Type B pancreatic cell (in vitro differentiated cells): ENCODE data around the gene CCDC126. TPM values are rescaled to one million over a fixed set of nuclear protein-coding genes. Genes with fewer than 3 reads are reported as not detected.
A peak's percentile ranks its signal among the peaks of the same experiment; 100 is the strongest.

Source experiments
- DNase-seq: peaks from one replicate; pipeline ENCODE4 v3.0.0; 2021; ENCODE audit warnings: mixed read lengths; ENCODE audit not compliant: unreplicated experiment; ENCODE audit errors: extremely low spot score
- H3K27ac Mint-ChIP-seq: 2 replicates; pipeline ENCODE4 v1.8.0; 2021; ENCODE audit warnings: mild to moderate bottlenecking, mixed read lengths
- H3K27me3 Mint-ChIP-seq: 2 replicates; pipeline ENCODE4 v1.8.0; 2021; ENCODE audit warnings: mixed read lengths
- H3K36me3 Mint-ChIP-seq: 2 replicates; pipeline ENCODE4 v1.8.0; 2021; ENCODE audit warnings: mixed read lengths
- H3K4me1 Mint-ChIP-seq: one replicate; pipeline ENCODE4 v1.8.0; 2021; ENCODE audit warnings: mixed read lengths; ENCODE audit not compliant: unreplicated experiment
- H3K4me3 Mint-ChIP-seq: 2 replicates; pipeline ENCODE4 v1.8.0; 2021; ENCODE audit warnings: mild to moderate bottlenecking, mixed read lengths
- H3K9me3 Mint-ChIP-seq: 2 replicates; pipeline ENCODE4 v1.8.0; 2021; ENCODE audit warnings: mixed read lengths
- total RNA-seq: library from RNA; stranded (reverse); gene quantifications from 2 replicates; pipeline ENCODE4 v1.2.1, GENCODE V29; 2021; ENCODE audit warnings: low replicate concordance
- TF ChIP-seq, protein P1 (sequence below): fragments of 200-600 bp; sonication (generic); conservative IDR thresholded peaks from 2 replicates; pipeline ENCODE4 v1.5.0; 2021; ENCODE audit warnings: antibody characterized with exemption, mild to moderate bottlenecking

CCDC126 gene
- total RNA-seq, 1 donor from 2014 or later, result 11.1 TPM

DNA sequence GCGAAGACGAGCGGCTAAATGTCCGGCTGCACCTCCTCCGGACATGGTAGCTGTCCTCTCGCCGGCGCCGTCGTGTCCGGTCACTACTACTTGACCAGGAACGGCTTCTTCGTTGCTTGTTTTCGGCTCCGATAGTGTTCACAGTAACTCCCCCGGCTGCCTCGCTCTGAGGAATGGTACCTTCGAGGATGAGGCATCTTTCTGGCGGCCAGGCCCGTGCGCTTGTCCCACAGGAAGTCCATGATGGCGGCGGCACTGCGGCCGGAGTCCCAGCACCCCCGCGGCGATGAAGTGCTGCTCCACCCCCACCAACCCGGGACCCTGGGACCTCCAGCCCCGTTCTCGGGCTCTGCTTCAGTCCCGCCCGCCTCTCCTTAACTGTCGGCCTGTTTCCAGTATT, 11.0 kb upstream of the CCDC126 start:
- H3K4me1 Mint-ChIP-seq, result no peaks in the 10 kb centered on the region
- no peak overlapping the region for H3K27ac Mint-ChIP-seq
- H3K4me3 Mint-ChIP-seq, result no peak overlapping the region
- no peak for DNase-seq
- no peaks in the 10 kb centered on the region for H3K27me3 Mint-ChIP-seq
- H3K36me3 Mint-ChIP-seq, result no peaks in the 10 kb centered on the region
- TF ChIP-seq, protein P1, sequence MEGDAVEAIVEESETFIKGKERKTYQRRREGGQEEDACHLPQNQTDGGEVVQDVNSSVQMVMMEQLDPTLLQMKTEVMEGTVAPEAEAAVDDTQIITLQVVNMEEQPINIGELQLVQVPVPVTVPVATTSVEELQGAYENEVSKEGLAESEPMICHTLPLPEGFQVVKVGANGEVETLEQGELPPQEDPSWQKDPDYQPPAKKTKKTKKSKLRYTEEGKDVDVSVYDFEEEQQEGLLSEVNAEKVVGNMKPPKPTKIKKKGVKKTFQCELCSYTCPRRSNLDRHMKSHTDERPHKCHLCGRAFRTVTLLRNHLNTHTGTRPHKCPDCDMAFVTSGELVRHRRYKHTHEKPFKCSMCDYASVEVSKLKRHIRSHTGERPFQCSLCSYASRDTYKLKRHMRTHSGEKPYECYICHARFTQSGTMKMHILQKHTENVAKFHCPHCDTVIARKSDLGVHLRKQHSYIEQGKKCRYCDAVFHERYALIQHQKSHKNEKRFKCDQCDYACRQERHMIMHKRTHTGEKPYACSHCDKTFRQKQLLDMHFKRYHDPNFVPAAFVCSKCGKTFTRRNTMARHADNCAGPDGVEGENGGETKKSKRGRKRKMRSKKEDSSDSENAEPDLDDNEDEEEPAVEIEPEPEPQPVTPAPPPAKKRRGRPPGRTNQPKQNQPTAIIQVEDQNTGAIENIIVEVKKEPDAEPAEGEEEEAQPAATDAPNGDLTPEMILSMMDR, result no peak
- H3K9me3 Mint-ChIP-seq, result no peaks in the 10 kb centered on the region

DNA sequence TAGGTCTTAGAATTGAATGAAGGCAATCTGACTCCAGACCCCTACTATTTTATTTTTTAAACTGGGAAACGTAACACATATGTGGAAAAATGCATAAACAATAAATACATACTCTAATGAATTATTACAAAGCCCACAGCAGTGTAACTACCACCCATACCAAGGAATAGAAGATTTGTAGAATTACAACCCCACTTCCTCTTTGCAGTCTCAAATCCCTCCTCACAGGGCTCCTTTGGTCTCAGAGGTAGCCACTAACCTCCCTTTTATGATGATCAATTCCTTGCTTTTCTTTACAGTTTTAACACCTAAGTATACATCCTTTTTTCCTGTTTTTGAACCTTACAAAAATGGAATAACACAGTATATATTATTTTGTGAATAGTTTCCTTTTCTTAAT, 6.7 kb upstream of the CCDC126 start:
- H3K27ac Mint-ChIP-seq, result no peak overlapping the region
- H3K4me1 Mint-ChIP-seq, result no peaks in the 10 kb centered on the region
- no peaks in the 10 kb centered on the region for H3K27me3 Mint-ChIP-seq

DNA sequence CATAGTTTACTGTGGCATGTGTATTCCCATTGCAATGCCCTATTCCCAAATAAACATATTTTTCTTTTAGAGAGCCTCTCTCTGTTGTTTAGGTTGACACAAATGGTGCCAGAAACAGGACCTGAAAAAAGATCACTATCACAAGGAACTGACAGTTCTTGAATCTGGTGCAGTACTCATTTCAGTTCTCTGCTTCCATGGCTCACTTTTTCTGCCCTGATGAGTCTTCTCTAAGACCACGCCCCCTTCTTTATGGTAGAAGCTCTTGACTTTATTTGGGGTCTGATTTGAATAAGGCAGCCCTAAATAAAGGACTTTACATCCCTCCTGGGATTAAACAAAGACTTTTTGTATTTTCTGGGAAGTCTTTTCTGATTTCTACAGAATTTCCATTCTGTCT, 3.5 kb upstream of the CCDC126 start:
- no peaks in the 10 kb centered on the region for H3K36me3 Mint-ChIP-seq
- H3K9me3 Mint-ChIP-seq, result peaks cover 4% of the 10 kb centered on the region
- TF ChIP-seq, protein P1, result no peak
- peaks cover 5% of the 10 kb centered on the region for H3K4me1 Mint-ChIP-seq
- no peak overlapping the region for H3K27ac Mint-ChIP-seq
- H3K4me3 Mint-ChIP-seq, result no peak overlapping the region
- no peaks in the 10 kb centered on the region for H3K27me3 Mint-ChIP-seq
- no peak for DNase-seq

More for the DNA sequence above, 6.7 kb upstream of the CCDC126 start:
- H3K36me3 Mint-ChIP-seq, result no peaks in the 10 kb centered on the region
- no peak overlapping the region for H3K4me3 Mint-ChIP-seq
- DNase-seq, result no peak
- TF ChIP-seq, protein P1, result no peak
- no peaks in the 10 kb centered on the region for H3K9me3 Mint-ChIP-seq

DNA sequence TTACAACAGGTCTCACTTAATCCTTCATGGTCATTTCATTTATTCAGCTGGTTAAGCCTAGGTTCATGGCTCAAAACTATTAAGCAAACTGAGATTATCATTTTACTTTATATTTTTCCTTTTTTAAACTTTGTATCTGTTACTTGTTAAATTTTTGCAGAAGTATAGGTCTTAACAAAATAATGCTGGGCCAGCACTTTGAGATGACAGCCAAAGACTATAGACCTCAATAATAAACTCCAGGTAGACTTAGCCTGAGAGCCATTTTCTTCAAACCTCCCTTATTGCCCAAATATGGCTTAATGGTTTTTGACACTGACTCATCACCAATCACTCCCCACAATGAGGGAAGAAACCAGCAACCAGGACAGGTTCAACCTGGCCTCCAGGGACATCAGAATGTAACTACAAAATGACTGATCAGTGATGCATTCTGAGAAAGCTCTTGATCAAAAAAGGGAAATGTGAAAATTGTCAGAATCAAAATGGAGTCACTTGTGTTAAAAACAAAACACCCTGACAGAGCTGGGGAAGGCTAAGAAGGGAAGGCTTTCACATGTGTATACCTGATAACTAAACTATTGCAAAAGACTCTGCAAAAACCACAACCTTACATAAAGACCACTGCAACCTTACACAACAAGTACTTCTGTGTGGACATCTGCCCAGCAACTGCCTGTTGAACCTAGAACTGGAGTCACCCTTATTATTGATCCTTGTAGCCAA, 2.1 kb upstream of the CCDC126 start:
- DNase-seq, result no peak
- Mint-ChIP-seq H3K27me3 (no peaks in the 10 kb centered on the region), H3K36me3 (no peaks in the 10 kb centered on the region), H3K4me1 (peaks cover 10% of the 10 kb centered on the region), H3K4me3 (peak overlapping the region; percentile 64), H3K27ac (peak overlapping the region; percentile 85), H3K9me3 (peaks cover 4% of the 10 kb centered on the region)
- TF ChIP-seq, protein P1, result no peak

DNA sequence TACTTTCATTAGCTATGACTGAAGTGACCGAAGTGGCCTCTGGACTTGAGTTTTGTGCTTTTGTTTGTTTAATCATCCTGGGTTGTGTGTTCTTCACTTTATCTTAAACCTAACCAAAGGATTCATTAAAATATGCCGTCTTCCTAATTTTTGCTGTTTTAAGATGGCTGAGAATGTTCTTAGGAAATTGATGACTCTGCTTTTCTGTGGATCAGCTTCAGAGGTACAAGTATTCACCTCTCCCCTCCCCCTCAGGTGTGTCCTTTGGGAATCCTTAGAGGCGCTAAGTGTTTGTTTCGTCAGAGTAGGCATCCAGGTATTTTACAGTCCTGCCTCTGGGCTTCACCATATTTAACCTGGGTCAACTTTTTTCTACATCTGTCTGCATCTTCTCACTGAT, 1.1 kb downstream of the CCDC126 start:
- Mint-ChIP-seq H3K4me3 (peak overlapping the region; percentile 95), H3K36me3 (peaks cover 4% of the 10 kb centered on the region), H3K27me3 (no peaks in the 10 kb centered on the region), H3K9me3 (peaks cover 4% of the 10 kb centered on the region), H3K4me1 (peaks cover 34% of the 10 kb centered on the region), H3K27ac (peak overlapping the region; percentile 95)
- no peak for DNase-seq
- TF ChIP-seq, protein P1, result no peak
